GM11168 (cell line): ENCODE measurements around the gene HIVEP3.

Experiments
- in situ Hi-C: fragments of 300-500 bp; cut with MboI; formaldehyde crosslinking; loops from one replicate; pipeline ENCODE4 v1.12.0; 2022; ENCODE audit warnings: low sequenced_read_pairs; ENCODE audit not compliant: unreplicated experiment

The HIVEP3 gene

DNA sequence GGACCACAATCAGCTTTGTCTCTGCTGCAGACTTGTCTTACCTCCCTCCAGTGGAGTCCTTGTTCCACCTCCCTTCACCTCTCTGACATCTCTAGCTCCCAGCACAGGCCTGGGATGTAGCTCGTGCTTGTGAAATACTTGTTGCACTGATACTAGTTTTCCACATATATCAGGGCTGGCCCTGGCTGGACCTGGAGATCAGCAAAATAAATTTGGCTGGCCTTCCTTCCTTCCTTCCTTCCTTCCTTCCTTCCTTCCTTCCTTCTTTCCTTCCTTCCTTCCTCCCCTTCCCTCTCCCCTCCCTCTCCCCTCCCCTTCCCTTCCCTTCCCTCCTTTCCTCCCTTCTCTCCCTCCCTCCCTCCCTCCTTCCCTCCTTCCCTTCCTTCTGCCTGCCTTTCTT lies 196.5 kb downstream of the HIVEP3 start:
- in situ Hi-C loops = no loop called here

DNA sequence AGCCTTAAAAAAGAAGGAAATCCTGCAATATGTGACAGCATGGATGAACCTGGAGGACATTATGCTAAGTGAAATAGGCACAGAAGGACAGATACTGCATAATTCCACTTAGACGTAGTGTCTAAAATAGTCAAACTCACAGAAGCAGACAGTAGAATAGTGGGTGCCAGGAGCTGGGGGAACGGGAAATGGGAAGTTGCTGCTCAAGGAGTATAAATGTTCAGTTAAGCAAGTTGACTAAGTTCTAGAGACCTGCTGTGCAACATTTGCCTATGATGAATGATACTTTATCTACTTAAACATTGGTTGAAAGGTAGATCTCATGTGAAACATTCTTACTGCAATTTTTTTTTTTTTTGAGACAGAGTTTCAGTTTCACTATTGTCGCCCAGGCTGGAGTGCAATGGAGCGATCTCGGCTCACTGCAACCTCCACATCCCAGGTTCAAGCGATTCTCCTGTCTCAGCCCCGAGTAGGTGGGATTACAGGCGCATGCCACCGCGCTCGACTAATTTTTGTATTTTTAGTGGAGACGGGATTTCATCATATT lies 197.8 kb downstream of the HIVEP3 start:
- in situ Hi-C loops = no loop called here

DNA sequence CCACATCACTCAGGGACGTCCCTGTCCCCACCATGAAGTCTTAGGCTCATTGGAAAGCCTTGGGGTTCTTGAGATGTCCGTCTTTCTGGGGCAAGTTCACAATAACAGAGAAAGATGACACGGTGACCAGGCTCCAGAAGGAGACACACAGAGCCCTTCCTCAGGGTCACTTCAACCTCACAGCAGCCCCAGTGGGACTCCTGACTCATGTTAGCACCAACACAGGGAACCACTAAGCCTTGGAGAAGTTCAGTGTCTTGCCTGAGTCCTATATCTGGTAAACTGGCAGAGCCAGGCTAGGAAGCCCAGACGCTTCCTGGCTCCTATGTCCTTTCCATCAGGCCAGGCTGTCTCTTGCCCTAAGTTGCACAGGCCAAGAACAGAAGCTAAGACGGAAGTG lies 199.1 kb downstream of the HIVEP3 start:
- in situ Hi-C loops = no loop called here

DNA sequence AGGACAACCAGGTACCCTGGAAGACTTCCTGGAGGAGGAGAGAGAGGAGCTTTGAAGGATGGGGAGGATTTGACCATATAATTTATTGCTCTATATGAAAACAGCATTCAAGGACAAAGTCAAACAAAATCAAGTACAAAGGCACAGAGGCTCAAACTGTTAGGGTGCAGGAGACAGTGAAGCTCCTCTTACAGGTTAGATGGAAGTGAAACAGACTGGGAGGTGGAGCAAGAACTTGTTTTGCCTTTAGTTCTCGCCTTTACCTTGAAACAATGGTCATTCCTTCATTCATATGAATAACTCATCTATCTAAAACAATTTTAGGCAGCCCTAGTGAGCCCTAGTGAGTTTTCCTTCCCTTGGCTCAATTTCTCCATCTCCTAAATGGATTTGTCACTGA lies 199.6 kb downstream of the HIVEP3 start:
- in situ Hi-C loops = no loop called here

DNA sequence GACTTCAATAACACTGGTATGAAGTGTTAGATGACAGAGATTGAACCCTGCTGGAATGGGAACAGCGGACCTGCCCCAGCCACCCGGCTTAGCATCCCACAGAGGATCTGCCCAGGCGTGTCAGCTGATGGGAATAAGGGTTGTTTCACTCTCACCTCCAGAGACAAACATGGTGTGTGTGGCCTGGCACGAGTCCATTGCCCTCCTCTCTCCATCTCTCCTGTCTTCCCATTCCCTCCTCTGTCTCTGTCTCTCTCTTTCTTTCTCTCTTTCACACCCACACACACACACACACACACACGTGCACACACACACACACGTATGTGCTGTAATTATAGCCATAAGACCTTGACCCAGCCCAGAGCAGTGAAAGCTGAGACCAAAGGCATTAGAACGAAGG lies 200.2 kb downstream of the HIVEP3 start:
- in situ Hi-C loops = no loop called here

DNA sequence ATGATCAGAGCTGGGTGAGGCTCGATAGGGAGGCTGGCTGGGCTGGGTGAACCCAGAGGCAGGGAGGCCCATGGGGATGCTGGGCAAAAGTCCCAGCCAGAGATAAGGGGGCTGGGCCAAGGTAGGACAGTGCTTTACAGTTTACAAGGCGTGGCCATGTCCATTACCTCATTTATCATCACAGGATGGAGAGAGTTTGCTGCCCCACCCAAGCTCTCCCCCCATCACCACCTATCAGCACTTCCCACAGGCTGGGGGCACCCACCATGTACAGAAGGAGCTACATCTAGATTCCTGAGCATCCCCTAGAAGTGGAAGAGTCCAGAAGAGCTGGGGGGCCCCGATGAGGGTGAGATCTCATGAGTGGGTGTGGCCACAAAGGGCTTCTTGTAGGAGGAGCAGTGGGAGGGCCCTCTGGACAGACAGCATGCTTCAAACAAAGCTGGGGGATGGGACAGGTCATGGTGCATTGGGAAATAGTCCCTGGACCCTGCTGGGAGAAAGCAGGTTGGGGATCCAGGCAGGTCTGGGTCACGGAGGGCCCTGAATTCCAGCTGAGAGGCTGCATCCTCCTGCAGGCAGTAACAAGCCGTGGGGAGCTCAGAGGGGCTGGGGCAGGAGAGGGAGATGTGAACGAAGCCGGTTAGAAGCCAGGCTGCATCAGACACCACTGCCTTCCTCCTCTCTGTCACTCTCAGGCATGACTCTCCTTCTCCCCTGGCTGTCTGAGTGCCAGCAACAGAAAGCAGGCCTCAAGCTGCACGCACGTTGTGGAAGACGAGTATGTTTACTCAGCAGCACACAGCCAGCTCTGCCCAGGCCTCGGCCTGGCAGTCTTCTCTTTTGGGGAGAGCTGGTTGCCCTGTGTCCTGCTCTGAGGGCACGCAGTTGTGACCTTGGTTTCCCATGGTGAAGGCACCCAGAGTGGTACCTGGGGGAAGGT lies 202.3 kb downstream of the HIVEP3 start:
- in situ Hi-C loops = no loop called here

DNA sequence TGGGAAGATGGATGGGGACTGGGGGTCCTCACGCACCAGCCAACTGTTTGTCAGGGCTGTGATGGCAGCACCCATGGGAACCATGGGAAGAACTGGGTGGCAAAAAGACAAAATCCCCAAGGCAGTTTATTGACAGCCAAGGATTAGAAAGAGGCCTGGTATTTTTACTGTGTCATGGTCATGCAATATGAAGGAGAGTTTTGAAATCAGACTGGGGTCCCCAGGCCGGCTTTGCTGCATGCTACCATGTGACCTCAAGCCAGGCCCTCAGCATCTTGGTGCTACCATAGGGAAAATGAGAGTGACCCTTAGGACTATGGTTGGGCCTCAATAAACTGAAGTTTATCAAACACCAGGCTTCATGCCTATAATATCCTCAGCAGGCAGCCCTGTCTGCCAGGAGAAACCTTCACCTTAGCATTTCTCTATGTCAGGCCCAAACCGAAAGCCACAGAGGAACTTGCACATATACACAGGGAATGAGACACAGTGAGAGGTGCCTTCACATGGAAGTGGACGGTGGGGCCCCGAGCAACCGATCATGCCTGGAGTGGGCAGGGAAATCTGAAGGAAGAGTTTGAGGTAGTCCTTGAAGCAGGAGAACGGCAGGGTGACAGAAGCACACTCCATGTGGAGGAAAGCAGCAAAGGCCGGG lies 203.2 kb downstream of the HIVEP3 start:
- in situ Hi-C loops = no loop called here

DNA sequence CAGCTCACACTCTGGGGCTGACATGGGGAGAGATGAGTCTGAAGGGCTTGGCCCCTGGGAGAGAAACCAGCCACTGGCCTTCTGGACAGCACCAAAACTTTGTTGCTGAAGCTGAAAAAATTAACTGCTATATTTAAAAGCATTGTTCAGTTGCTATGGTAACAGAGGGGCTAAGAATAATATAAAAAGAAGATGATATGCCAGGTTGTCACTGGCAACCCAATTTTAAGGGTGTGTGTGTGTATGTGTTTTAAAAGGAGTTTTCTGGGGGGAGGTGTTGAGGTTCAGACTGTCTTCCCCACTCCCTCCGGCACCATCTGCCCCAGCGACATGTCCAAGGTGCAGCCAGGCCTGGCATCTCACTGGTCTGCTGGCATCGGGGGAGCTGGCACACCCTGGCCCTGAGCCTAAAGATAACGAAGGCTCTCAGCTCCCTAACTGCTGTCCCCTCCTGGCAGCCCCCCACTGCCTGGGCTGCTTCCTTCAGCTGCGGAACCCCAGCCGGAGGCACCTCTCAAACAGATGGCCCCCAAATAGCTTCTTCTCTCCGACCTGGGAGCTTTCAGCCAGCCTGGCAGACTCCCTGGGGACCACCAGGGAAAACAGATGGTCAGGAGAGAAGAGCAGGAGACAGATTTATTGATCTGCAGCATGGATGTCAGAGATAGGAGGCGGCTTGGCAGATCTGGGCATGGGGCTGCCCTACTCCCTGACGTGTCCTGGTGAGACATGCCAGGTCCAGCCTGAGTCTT lies 203.9 kb downstream of the HIVEP3 start:
- in situ Hi-C loops = no loop called here

DNA sequence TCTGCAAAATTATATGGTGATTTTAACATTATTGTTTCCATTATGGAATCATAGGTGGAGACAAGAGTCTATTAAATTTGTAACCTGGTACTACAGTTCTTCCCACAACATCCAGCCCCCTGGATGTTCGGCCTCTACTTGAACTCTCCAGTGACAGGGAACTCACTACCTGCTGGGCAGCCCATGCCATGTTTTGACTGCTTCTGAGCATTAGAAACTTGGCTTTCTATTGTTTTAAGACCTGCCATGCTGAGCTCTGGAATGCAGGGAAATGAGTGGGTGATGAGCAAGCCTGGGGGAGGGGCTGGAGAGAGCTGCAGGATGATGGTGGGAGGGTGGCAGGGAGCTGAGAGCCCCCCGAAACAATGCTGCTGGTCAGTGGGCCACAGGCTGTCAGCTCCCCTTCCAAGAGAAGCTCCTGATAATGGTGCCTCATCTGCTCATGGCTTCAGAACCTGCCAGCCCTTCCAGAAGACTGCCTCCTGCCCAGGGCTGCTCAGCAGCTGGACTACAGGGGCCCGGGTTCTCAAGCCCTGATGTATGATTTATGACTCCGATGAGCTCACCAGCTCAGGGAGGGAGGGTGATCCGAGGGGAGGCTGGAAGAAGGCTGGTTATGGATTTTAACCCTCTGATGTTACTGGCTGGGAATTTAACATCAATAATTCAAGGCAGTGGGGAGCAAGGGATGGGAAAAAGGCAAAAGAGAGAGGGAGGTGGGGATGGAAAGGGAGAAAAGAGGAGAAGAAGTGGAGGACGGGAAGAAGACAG lies 205.0 kb downstream of the HIVEP3 start:
- in situ Hi-C loops = no loop called here

DNA sequence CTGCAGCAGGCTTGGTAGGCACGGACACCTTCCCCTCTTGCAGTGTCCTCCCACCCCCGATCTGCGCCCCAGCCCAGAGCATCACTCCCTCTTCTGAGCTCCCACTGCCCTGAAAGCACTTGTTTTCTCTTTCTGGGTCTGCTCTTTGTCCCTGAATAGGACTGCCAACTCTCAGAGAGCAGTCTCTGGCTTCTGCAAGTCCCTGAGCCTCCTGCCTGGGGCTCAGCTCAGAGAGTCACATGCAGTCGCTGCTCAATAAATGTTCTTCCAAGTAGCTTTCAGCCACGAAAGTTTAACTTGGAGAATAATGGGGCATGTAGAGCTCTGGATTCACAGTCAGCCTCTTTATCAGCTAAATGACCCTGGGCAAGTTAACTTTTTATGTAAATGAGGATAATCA lies 205.6 kb downstream of the HIVEP3 start:
- in situ Hi-C loops = no loop called here

DNA sequence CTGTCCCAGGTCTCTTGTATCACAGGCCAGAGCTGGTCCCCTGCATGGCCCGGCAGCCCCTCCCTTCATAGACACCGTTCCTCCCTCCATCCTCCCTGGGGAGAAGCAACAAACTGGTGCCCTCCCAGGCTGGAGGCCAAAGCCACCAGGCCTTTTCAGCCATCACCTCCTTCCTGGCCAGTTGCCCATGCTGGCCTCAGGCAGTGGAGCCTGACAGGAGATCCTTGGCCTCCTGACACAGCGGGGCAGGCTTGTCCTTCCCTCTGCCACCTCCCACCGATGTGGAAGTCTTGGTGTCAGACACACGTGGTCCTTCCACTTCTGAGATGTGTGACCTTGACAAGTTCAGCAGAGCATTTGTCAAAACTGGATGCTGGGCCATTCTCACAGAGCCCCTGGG lies 206.0 kb downstream of the HIVEP3 start:
- in situ Hi-C loops = no loop called here

DNA sequence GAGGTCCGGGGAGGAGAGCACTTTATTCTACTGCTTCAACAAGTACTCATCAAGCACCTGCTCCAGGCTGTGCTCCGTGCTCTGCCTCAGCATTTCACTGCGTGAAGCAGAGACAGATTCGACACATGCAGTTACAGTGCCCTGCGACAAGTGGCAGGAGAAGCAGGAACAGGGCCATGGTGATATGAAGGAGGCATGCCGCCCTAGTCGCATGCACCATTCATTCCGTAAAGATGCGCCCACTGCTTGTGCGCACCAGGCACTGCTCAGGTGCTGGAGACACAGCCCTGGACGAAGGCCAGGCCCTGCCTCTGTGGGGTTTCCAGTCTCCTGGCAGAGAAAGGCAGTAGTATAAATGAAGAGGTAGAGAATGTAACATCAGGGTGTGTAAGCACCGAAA lies 206.6 kb downstream of the HIVEP3 start:
- in situ Hi-C loops = no loop called here

DNA sequence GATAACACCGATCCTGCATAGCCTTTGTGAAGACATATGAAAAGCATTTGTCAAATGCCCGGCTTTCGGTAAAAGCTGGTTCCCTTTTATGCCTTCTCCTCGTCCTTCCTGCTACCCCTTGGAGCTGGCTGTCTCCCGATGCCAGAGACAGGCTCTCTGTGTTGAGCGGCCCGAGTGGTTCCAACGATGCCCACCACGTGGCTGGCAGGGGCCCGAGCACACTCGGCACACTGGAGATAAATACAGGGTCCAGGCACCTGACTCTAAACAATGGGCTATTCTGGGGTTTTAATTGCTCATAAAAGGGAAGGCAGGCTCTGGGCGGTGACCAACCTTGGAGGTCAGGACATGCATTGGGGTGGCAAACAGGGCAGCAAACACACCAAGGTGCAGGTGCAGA lies 207.1 kb downstream of the HIVEP3 start:
- in situ Hi-C loops = no loop called here

DNA sequence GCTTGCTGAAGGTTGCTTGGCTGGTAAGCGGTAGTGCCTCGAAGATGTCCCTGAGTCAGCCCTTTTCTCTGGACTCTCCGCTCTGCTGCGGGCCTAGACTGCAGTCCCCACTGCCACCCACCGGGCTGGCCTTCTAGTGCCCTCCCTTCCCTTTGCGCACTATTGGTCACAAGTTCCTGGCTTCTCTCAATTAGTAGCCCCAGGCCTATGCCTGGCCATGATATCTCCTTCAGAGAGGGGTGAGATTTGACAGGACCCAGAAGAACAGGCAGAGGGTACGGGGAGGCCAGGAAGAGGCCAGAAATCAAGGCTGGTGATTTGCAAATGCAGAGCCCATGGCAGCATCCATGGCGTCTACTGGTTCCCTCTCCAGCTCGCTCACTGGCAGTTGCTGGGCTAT lies 207.7 kb downstream of the HIVEP3 start:
- in situ Hi-C loops = no loop called here

DNA sequence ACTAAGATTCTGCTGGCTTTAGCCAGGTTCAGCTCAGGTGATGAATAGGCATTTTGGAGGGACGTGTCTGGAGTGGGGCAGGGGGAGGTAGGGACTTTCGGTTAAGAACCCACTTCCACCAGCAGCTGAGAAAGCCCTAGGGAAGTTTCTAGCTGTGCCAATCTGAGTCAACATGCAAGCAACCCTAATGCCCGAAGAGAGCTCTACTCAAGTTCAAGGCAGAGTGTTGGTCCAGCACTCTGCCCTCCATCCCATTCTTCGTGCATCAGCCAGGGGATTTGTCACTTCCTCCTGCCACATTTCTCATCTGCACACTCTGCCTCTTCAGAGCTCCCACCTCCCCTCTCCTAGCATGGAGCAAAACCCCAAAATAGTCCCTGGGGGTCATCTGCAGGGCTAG lies 208.8 kb downstream of the HIVEP3 start:
- in situ Hi-C loops = no loop called here

DNA sequence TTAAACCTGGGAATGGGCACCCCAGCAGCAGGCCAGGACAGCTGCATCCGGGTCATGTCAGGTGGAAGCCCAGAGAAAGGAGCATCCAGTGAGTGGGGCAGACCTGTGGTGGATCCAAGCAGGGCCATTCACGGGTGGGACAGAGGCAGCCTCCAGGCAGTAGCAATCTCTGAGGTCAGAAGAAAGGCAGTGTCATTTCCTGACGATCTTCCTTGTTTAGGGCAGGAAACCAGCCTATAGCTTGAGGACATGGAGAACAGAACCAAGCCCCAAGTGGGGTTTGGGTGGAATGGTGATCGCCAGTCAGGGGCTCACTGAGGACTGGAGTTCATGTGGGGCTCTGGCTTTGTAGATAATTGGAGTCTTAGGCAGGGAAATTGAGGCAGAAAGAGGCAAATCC lies 209.4 kb downstream of the HIVEP3 start:
- in situ Hi-C loops = no loop called here

DNA sequence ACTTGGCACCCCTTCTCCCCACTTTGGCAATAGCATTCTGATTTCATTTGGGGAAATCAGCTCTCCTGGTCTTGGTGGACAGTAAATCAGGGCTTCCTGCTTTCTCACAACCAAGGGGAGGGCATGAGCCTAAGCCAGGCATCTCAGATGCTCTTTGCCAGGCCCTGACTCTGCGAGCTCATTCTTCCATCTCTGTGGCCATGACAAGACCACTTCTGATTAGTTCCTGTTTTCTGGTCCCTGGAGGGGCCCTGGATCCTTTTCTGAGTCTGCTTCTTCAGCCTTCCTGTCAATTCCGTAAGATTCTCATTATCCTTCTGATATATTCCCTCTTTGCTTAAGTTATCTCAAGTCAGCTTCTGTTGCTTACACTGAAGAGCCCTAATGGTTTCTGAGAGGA lies 210.4 kb downstream of the HIVEP3 start:
- in situ Hi-C loops = no loop called here

DNA sequence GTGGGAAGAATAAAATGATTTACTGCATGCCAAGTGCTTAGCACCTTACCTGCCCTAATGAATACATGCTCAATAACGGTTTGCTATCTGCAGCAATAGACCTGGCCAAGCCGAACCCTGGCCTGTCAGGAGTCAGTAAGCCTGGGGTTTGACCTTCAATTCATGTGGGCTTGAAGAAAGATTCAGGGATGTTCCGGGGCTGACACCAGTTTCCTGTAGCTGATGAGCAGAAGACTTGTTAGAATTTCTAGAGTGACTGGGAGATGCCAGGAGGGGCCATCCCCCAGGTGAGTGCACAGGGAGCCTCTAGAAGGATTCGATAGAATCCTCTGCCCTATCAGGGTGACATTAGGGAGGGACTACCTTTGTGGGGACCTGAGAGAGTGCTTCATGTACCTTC lies 210.9 kb downstream of the HIVEP3 start:
- in situ Hi-C loops = no loop called here

DNA sequence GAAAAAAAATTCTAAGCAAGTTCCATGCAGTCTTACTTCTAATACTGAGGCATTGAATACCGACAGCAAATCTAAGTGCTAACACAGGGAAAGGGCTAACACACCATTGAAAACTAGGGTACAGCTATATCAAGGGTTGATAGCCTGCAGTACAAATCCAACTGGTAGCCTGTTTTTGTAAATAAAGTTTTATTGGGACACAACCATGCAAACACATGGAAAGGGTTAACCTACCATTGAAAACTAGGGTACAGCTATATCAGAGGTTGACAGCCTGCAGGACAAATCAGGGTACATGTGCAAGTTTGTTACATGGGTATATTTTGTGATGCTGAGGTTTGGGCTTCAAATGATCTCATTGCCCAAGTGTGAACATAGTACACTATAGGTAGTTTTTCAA lies 212.9 kb downstream of the HIVEP3 start:
- in situ Hi-C loops = no loop called here

DNA sequence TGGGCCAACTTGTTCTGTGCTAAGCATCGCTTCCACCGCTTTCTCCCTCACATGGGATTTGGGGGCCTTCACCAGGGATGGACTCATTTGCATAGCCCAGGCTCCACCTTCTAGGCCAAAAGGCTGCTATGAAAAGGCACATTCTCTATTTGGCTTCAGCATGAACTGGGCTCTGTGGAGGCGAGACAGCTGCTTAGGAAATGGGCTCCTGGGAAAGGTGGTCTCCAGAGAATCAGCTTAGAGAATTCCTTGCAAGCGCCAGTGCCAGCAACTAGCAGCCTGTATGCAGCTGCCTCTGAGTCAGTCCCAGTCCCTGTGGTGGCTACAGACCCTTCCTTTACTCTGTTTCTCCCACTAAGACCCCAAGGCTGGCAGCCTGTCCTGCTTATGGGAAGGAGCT lies 214.5 kb downstream of the HIVEP3 start:
- in situ Hi-C loops = no loop called here
